ENCODE data around the gene CLIP2.

CLIP2 gene

DNA sequence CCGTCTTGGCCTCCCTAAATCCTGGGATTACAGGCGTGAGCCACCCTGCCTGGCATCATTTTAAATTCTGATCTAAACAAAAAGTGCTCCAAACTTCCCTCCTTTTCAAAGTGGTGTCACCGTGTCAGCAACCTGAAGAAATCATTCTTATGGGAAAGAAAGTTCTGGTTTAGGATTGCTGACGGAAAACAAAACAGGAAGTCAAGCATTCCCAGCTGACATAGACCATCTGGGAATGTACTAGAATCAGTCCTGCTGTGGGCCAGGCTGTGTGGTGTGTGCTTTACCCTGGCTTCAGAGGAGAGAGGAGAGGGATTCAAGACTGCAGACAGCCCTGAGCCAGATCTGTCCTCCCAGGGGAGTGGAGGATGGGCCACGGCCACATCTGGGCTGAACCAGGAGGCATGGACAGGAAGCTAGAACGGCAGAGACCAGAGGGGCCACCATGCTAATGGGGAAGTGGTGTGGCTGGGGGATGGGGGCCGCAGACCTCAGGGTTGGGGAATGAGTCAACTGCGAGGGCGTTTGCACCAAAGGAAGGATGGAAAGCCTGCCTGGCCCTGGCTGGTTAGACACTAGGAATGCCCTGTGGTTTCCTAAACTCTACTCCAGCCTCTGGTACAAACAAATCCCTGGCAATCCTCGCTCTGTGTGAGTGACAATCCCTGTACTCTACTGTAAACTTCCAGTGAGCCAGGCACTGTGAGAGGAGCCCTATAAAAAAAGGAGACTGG, 16.7 kb upstream of the CLIP2 start:
- no peak for DNase-seq

DNA sequence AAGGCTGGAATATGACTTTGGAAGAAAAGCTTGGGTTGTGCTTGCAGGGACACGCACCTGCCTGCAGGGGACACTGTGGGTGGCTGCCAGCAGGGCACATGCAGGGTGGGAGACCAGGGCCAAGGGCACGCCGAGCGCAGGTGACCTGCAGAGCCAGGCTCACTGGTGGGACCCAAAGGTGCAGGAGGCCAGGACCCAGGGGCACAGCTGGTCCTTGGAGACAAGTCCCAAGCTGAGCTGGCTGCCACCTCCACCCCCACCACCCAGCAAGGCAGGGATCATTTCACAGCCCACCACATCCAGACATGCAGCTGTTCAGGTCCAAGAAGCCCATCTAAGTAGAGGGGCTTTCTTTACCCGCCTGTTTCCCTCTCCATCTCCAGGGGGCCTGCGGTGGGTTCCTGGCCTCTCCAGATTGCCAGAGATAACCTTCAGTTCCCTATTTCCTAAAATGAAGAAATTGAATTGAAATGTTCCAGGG, 13.8 kb upstream of the CLIP2 start:
- DNase-seq = no peak

GRCh38 chr7:74277636-74278035, 11.6 kb upstream of the CLIP2 start:
- DNase-seq = no peak

DNA sequence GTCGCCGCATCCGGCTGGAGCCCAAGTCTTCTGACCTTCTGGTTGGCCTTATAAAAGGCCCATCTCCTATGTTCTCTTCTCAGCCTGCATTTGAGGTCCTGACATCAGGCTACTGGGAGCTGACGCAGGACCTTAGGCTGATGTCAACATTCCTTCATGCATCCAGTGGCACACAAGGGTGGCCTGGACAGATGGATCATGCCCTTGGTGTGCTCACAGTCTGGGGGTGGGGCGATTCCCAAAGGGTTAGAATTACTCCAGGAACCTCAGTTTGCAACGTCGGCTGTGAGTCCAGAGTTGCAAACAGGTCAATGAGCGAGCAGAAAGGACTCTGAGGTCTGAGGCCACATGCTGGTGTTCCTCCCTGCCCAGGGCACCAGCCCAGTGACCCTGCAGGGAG, 8.2 kb upstream of the CLIP2 start:
- DNase-seq = no peak

GRCh38 chr7:74282748-74283459, 6.3 kb upstream of the CLIP2 start:
- DNase-seq = no peak

DNA sequence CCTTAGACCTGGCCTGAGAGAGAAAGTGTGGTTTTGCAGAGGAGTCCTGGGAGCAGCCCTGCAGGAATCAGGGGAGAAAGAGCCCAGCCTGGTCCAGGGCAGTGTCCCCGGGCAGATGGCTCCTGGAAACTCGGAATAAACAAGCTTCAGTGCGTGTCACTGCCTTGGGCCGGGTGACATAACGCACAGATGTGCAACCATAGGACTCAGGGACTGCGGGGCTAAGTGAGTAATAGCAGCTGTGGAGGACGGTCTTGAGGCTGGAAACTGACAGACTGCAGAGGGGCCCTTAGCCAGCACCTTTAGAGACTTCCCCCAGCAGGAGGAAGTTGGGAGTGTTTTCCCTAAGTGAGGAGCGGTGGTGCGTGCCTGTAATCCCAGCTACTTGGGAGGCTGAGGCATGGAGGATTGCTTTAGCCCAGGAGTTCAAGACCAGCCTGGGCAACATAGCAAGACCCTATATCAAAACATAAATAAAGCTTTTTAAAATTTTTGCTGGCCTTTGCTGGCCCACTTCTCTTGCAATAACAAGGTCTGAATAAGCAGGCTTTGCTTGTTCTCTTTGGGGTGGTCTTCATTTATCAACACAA, 5.3 kb upstream of the CLIP2 start:
- no peak for DNase-seq

- no peak for DNase-seq
Measured at GRCh38 chr7:74284781-74285259, 4.4 kb upstream of the CLIP2 start.

DNA sequence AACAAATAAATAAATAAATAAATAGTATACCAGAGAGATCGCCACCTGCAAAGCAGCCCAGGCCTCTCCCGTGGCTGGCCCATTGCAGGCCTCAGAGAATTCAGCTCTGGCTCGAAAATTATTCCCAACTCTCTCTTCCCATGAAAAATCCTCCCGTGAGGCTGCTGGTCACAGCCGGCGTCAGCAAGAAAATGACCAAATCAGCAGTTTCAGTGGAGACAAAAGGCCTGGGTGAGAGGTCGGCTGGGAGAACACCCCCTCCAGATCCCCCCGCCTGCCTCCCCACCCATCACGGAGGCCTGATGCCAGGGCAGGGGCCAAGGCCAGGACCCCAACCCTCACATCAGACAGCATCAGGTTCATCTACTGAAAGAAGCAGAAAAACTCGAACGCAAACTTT, 3.1 kb upstream of the CLIP2 start:
- no peak for DNase-seq

DNA sequence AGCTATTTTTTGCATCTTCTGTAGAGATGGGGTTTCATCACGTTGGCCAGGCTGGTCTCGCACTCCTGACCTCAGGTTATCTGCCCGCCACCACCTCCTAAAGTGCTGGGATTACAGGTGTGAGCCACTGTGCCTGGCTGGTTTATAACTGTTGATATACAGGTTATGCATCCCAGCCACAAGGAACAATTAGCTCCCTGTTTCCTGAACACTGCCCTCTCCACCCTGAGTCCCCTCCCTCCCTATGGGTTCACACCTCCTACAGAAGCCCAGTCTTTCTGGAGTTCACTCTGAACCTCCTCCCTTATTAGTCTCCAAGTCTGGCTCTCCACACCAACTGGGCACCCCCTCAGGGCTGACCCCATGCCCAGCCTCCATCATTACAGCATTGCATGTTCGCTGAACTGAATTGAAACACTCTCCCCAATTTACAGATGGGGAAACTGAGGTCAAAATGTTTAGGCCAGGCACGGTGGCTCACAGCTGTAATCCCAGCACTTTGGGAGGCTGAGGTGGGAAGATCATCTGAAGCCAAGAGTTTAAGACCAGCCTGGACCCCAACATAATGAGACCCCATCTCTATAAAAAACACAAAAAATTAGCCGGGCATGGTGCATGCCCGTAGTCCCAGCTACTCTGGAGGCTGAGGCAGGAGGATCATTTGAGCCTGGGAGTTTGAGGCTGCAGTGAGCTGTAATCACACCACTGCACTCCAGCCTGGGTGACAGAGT, 1.7 kb upstream of the CLIP2 start:
- DNase-seq = no peak

- no peak for DNase-seq
Measured at GRCh38 chr7:74288034-74288881, 949 bp upstream of the CLIP2 start.

DNA sequence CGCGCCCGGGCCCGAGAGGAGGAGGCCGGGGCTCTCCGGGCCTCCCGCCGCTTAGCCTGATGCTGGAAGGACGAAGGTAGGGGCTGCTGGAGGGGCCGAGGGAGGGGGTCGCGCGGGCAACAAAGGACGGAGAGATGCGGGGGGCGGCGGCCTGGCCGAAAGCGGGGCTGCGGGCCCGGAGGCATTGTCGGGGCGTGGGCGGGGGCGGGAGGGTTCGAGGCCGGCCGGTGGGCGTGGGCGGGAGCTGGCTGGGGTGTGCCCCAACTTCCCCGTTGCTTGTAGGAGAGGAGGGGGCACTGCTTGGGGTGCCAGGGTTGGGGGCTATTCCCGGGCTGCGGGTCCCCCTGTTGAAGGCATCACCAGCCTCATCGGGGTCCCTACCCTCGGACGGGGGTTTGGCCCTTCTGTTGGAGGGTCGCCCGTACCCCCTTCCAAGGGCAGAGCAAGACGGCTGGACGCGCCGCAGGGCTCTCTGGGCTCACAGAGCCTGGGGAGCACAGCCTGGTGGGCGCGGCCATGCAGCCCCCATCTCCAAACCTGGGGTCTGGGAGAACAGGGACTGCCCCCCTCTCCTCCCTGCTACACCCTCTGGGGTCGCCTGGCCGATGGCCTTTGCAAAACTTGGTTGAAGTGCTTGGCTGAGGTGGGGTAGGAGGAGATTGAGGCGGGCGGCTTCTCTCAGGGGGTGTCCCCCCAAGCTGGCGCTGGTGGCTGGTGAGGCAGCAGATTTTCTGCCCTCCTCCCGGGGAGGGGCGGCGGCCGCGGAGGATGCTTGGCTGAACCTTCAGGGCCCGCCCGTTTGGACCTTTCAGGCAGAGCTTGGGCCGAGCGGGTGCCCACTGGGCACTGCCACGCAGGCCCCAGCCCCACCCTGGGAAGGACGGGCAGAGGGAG, 699 bp downstream of the CLIP2 start:
- peak; percentile 74 for DNase-seq

DNA sequence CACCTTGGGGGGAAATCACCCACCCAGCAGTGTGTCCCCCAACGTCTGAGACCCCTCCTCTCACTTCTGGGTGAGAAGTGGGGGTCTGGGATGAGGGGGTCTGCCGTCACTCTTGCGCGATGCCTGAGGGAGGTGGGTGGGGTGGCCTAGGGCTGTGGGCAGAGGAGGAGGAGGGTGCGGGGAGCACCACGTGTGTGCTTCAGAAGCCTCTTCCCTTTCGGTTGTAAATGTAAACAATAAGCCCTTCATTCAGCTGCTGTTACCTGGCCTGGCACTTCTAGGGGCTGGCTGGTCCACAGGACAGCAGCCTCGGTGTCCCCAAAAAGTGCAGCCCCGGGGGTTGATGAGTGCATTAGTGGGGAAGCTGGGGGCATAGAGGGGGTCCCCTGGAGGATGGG, 1.3 kb downstream of the CLIP2 start:
- no peak for DNase-seq

GRCh38 chr7:74290981-74291441, 1.8 kb downstream of the CLIP2 start:
- DNase-seq = no peak

- DNase-seq = no peak
Measured at GRCh38 chr7:74291535-74291934, 2.3 kb downstream of the CLIP2 start.

DNA sequence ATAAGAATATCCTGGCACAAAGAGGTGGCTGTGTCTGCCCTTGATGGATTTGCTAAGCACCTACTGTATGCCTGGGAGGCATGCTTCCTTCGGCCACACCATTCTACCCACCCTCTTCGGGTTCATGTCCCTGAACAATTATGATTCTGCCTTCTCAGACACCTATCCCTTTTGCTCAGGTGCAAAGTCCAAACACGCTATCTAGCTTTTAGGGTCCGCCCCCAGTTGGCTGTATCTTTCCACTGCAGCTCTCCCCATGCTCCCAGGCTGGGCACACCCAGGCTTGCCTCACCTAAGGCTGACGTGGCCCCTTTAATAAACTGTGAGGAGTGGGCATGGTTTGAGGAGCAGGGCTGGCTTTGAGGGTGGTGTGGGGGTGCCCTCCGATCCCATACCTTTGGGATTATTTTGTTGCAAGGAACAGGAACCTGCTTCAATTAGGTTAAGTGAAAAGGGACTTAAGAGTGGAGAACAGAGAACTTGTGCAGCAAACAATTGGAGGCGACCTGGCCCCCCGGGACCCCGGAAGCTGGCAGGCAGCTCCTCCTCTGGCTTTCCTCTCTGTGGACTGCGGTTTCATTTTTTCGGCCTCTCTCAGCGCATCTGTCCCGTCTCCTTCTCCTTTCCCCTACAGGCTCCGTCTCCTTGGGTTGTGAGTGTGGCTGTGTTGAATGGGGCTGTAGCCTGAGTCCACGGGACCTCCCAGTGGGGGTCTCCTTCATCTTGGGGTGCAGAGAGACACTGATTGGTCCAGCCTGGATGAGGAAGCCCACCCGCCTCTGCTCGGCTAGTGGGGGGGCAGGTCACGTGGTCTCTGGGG, 3.8 kb downstream of the CLIP2 start:
- DNase-seq = no peak

GRCh38 chr7:74293577-74293908, 4.3 kb downstream of the CLIP2 start:
- DNase-seq = no peak

DNA sequence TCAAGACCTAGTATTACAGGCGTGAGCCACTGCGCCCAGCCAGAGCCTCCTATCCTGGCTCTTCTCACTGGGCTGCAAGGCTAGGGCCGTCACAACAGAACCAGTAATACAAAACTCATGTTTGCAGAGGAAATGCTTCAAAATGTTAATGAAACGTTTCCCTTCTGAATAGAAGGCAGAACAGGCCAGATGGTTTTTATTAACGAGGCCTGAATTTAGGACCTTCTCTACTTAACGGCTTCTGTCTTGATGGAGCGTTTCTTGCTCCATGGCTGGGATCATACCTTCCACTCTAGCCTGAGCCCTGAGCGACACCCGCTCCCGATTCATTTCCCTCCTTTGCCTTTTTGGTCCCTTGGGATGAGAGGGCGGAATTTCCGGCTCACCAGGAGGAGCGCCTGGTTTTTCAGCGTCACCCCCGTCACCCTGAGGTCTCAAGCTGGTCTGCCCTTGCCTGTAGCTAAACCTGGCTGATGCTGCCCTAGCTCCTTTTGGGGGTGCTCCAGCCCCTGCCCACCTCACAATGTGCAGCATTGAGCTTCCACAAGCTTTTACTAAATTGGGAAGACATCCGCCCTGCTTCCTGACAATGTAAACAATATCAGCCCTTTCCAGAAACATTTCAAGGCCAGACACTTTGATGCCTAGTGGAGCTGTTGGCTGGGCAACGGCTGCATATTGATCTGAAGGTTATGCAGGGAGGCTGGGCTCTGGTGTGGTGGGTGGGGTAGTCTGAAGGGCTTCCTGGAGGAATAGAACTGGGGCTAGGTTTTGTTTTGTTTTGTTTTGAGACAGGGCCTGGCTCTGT, 5.2 kb downstream of the CLIP2 start:
- no peak for DNase-seq

- no peak for DNase-seq
Measured at GRCh38 chr7:74297516-74298233, 8.5 kb downstream of the CLIP2 start.

GRCh38 chr7:74299401-74299800, 10.2 kb downstream of the CLIP2 start:
- DNase-seq = no peak

Data from activated CD8-positive, alpha-beta memory T cell treated with anti-CD3 and anti-CD28 coated beads for 24 hours (primary cell).